CD4-positive, alpha-beta T cell treated with Interleukin-4 for 1 hour (primary cell): ENCODE results near the gene CD81.

Experiments used
- DNase-seq, 2 donors: peaks; one replicate each; pipeline ENCODE4 v3.0.0-alpha.2; 2020 to 2022

Gene CD81

GRCh38 chr11:2391181-2391975 is 14.3 kb downstream of the CD81 start:
- no peak for DNase-seq

GRCh38 chr11:2392241-2392959 is 15.3 kb downstream of the CD81 start:
- DNase-seq: no peak

GRCh38 chr11:2393111-2393868 is 16.2 kb downstream of the CD81 start:
- DNase-seq: peak in 1 of 2 donors; percentile 35

- peak in 1 of 2 donors; percentile 62 for DNase-seq
Observed at GRCh38 chr11:2393941-2394817, 17.1 kb downstream of the CD81 start.

- DNase-seq: no peak
Observed at GRCh38 chr11:2394818-2395105, 17.7 kb downstream of the CD81 start.

GRCh38 chr11:2395211-2395730 is 18.2 kb downstream of the CD81 start:
- DNase-seq: no peak

- DNase-seq: no peak
Observed at GRCh38 chr11:2395856-2396255, 18.7 kb downstream of the CD81 start.

GRCh38 chr11:2396471-2396870 is 19.4 kb downstream of the CD81 start:
- DNase-seq: no peak

GRCh38 chr11:2397005-2397404 is 19.9 kb downstream of the CD81 start:
- DNase-seq: no peak

GRCh38 chr11:2398664-2399355 is 21.7 kb downstream of the CD81 start:
- no peak for DNase-seq

- peak in 1 of 2 donors; percentile 18 for DNase-seq
Observed at GRCh38 chr11:2399488-2400068, 22.5 kb downstream of the CD81 start.

GRCh38 chr11:2400069-2400761 is 23.1 kb downstream of the CD81 start, which contains the start of gene TSSC4:
Gene TSSC4 (plus strand): TSS chr11:2400750. CDS start chr11:2402634, 1,884 bp downstream.
- peak; percentile 100 for DNase-seq

- DNase-seq: no peak
Observed at GRCh38 chr11:2400762-2401435, 23.8 kb downstream of the CD81 start.

- no peak for DNase-seq
Observed at GRCh38 chr11:2401436-2401984, 24.4 kb downstream of the CD81 start.

GRCh38 chr11:2402106-2402505 is 25.0 kb downstream of the CD81 start:
- no peak for DNase-seq

GRCh38 chr11:2402890-2403645 is 26.0 kb downstream of the CD81 start:
- no peak for DNase-seq

- DNase-seq: no peak
Observed at GRCh38 chr11:2404735-2405196, 27.7 kb downstream of the CD81 start.

GRCh38 chr11:2406451-2406850 is 29.3 kb downstream of the CD81 start:
- no peak for DNase-seq

- DNase-seq: no peak
Observed at GRCh38 chr11:2406878-2407410, 29.8 kb downstream of the CD81 start.
